Stimulated activated memory B cell treated with anti-CD40 and anti-IgM and Interleukin-4, amounts not matched to agents 10 μg/mL and 1 μg/mL and 100 μg/mL, for 72 hours (primary cell): Measurements from ENCODE around the gene CYBA.

Experiments used
- ATAC-seq: fragments of 150-1000 bp; cut with Tn5 transposase; 2 replicates; pipeline ENCODE4 v1.10.0; 2021
- H3K27ac Mint-ChIP-seq: one replicate; pipeline ENCODE4 v1.8.0; 2022; ENCODE audit warnings: mild to moderate bottlenecking, mixed read lengths
- H3K27me3 Mint-ChIP-seq: one replicate; pipeline ENCODE4 v1.8.0; 2022; ENCODE audit warnings: mixed read lengths
- H3K36me3 Mint-ChIP-seq: one replicate; pipeline ENCODE4 v1.8.0; 2022; ENCODE audit warnings: mixed read lengths
- H3K4me1 Mint-ChIP-seq: one replicate; pipeline ENCODE4 v1.8.0; 2022; ENCODE audit warnings: mixed read lengths
- H3K4me3 Mint-ChIP-seq: one replicate; pipeline ENCODE4 v1.8.0; 2022; ENCODE audit warnings: mild to moderate bottlenecking, moderate library complexity, mixed read lengths
- H3K9me3 Mint-ChIP-seq: one replicate; pipeline ENCODE4 v1.8.0; 2022; ENCODE audit warnings: mixed read lengths

Gene CYBA

GRCh38 chr16:88650749-88651275 lies at the start of gene CYBA:
TSS of gene CYBA (minus strand) at chr16:88651053. CDS start at chr16:88651013, 40 bp downstream.
- peaks cover 24% of the 10 kb centered on the region for H3K36me3 Mint-ChIP-seq

DNA sequence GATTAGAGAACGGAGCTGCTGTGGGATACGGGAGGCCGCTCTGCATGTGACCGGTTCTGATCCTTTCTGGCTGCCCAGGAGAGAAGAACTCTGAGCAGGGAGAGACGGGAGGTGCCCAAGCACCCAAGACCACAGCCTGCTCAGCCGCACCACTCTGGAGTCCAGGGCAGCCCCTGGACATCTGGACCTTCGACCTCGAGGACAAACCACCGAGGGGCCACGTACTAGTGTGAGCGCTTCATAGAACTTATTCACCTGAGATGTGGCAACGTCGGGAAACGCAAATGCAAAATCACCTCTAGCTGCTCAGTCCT lies 49.4 kb upstream of the CYBA start:
- peak overlapping the region; percentile 61 for H3K27ac Mint-ChIP-seq
- no peak for ATAC-seq
- no peaks in the 10 kb centered on the region for H3K27me3 Mint-ChIP-seq
- H3K9me3 Mint-ChIP-seq = no peaks in the 10 kb centered on the region
- H3K4me1 Mint-ChIP-seq = peaks cover 79% of the 10 kb centered on the region
- peak overlapping the region; percentile 82 for H3K4me3 Mint-ChIP-seq
- H3K36me3 Mint-ChIP-seq = peaks cover 11% of the 10 kb centered on the region

More at GRCh38 chr16:88650749-88651275, at the start of gene CYBA:
- Mint-ChIP-seq H3K27ac (peak within 1 kb of the TSS; percentile 85), H3K27me3 (no peaks in the 10 kb centered on the region), H3K4me1 (peaks cover 57% of the 10 kb centered on the region), H3K4me3 (peak within 1 kb of the TSS; percentile 89), H3K9me3 (no peaks in the 10 kb centered on the region)
- ATAC-seq = peak; percentile 92

- H3K9me3 Mint-ChIP-seq = no peaks in the 10 kb centered on the region
- no peaks in the 10 kb centered on the region for H3K27me3 Mint-ChIP-seq
- peaks cover 74% of the 10 kb centered on the region for H3K4me1 Mint-ChIP-seq
- no peak overlapping the region for H3K4me3 Mint-ChIP-seq
- peaks cover 11% of the 10 kb centered on the region for H3K36me3 Mint-ChIP-seq
- ATAC-seq = no peak
- peak overlapping the region; percentile 62 for H3K27ac Mint-ChIP-seq
Observed at GRCh38 chr16:88699180-88699579, 48.3 kb upstream of the CYBA start.

DNA sequence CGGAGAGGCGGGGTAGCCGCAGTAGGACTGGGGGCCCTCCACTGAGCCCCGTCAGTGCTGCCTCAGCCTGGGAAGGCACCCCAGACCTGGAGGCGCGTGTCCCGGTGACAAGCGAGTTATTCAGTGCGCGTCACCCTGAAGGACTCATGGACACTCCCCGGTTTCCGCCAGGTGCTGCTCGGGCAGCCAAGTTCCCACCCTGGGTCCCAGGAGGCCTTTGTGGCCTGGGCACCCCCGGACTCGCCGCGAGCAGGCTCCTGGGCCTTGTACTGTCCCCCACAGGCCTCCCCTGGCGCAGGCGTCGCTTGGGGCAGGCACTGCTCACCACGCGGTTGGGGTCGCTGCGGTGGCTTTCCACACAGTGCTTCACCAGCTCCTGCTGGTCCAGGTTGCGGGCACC lies 47.8 kb upstream of the CYBA start:
- Mint-ChIP-seq H3K4me3 (peak overlapping the region; percentile 46), H3K36me3 (peaks cover 11% of the 10 kb centered on the region), H3K27me3 (no peaks in the 10 kb centered on the region), H3K4me1 (peaks cover 71% of the 10 kb centered on the region), H3K9me3 (no peaks in the 10 kb centered on the region), H3K27ac (peak overlapping the region; percentile 62)
- peak; percentile 54 for ATAC-seq

GRCh38 chr16:88697831-88698615 lies 47.2 kb upstream of the CYBA start:
- Mint-ChIP-seq H3K27ac (peak overlapping the region; percentile 62), H3K4me3 (peak overlapping the region; percentile 46), H3K9me3 (no peaks in the 10 kb centered on the region), H3K4me1 (peaks cover 66% of the 10 kb centered on the region), H3K36me3 (peaks cover 11% of the 10 kb centered on the region), H3K27me3 (no peaks in the 10 kb centered on the region)
- no peak for ATAC-seq

DNA sequence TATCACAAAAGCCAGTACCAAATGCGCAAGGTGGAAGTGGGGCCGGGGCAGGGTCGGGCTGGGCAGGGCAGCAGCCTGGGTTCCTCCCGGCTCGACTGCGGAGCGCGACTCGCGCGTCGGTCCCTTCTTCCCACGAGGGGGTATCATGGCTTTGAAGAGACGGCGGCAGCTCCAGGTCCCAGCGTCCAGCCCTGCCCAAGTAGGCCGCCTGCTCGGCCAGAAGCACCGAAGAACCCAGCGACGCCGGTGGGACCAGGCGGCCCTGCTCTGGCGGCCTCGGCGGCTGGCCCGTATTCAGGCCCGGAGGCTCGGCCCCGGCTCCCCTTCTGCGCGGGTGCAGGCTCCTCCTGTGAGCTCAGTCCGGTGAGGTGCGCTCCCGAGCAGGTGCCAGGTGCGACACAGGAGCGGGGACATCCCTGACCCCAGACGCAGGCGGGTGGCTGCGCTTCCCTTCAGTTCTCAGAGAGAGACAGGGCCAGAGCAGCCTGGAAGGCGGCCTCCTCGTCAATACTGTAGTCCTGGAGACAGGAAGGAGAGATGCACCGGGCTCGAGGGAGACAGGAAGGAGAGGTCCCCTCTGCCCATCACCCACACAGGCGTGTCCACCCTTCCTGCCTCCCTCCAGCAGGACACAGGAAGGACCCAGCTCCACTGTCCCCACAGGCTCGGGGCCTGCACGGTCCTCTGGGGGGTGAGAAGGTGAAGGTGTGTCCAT lies 46.4 kb upstream of the CYBA start:
- no peaks in the 10 kb centered on the region for H3K27me3 Mint-ChIP-seq
- ATAC-seq = no peak
- H3K27ac Mint-ChIP-seq = peak overlapping the region; percentile 62
- H3K36me3 Mint-ChIP-seq = peaks cover 11% of the 10 kb centered on the region
- H3K9me3 Mint-ChIP-seq = no peaks in the 10 kb centered on the region
- H3K4me1 Mint-ChIP-seq = peaks cover 66% of the 10 kb centered on the region
- H3K4me3 Mint-ChIP-seq = no peak overlapping the region

DNA sequence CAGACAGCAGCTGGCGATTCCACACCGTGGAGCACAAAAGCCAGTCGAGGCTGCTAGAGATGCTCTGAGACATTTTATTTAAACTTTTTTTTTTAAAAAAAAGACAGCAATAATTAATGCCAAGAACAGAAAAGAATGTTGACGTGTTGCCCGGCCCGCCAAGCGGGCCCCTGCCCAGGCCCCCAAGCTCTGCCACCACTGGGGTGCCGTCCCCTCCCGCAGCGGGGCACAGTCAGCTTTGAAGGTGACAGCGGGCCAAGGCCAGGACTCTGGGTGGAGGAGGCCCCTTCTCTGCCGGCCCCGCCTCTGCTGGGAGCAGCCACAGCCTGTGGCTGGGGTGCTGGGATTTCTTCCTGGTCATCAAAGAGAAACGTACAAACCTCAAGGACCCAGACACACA lies 45.6 kb upstream of the CYBA start:
- peaks cover 66% of the 10 kb centered on the region for H3K4me1 Mint-ChIP-seq
- peaks cover 11% of the 10 kb centered on the region for H3K36me3 Mint-ChIP-seq
- H3K4me3 Mint-ChIP-seq = no peak overlapping the region
- H3K27me3 Mint-ChIP-seq = no peaks in the 10 kb centered on the region
- no peak for ATAC-seq
- H3K27ac Mint-ChIP-seq = no peak overlapping the region
- H3K9me3 Mint-ChIP-seq = no peaks in the 10 kb centered on the region

- H3K27me3 Mint-ChIP-seq = no peaks in the 10 kb centered on the region
- no peaks in the 10 kb centered on the region for H3K9me3 Mint-ChIP-seq
- ATAC-seq = no peak
- no peak overlapping the region for H3K27ac Mint-ChIP-seq
- peaks cover 66% of the 10 kb centered on the region for H3K4me1 Mint-ChIP-seq
- H3K4me3 Mint-ChIP-seq = no peak overlapping the region
- peaks cover 11% of the 10 kb centered on the region for H3K36me3 Mint-ChIP-seq
Observed at GRCh38 chr16:88695753-88696152, 44.9 kb upstream of the CYBA start.

DNA sequence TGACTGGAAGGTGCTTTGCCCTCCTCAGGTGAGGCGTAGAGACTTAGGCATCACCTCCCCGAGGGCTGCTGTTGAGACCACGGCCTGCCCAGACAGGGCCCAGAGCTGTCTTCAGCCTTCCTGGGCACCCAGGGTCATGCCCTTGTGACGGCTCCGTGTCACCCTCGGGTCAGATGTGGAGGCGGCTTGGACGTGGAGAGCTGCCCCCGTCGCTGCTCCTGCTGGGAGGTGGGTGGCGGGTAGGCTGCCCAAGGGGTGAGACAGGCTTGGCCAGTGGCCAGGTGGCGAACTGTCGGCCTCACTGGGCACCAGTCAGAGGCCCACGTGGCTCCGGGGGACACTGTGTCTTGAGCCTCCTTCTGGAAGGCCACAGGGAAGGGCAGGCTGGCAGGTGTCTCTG lies 44.4 kb upstream of the CYBA start:
- Mint-ChIP-seq H3K4me1 (peaks cover 62% of the 10 kb centered on the region), H3K36me3 (peaks cover 11% of the 10 kb centered on the region), H3K9me3 (no peaks in the 10 kb centered on the region), H3K27me3 (no peaks in the 10 kb centered on the region), H3K27ac (no peak overlapping the region), H3K4me3 (no peak overlapping the region)
- ATAC-seq = no peak

DNA sequence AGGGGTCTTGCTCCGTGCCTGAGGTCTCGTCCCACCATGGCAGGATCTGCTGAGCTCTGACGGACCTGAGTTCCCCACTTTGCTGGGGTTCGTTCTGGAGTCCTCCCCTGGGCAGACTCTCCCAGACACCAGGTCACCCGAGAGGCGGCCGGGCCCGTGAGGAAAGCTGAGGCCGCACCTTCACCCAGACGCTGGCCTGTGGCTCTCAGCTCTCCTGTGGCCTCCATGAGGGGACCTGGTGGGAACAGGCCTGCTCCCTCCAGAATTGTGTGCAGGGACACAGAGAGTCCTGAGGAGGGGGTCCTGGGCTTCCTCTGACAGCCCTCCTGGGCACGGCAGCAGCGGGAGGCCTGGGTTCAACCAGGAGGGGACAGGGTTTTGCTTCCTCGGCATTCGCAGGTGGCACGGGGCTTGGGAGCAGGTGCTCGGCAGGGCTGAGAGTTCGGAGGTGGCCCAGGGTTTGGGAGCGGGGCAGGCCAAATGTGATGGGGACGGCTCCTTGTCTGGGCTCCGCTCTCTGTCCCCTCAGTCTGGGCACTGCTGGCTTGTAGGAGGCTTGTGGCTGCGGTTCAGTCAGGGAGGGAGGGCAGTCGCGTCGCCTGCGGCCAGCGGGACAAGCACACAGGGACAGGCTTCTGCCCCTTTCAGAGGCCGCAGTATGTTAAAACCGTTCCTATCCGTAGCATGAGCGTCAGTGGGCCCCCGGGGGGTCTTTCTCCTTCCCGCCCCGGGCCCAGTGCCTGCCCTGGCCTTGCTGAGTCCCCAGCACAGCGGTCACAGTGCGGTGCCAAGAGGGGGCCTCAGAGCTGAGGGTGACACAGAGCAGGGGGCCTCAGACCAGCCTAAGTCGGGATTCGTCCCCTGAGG lies 43.6 kb upstream of the CYBA start:
- ATAC-seq = no peak
- no peak overlapping the region for H3K27ac Mint-ChIP-seq
- H3K36me3 Mint-ChIP-seq = peaks cover 11% of the 10 kb centered on the region
- no peaks in the 10 kb centered on the region for H3K9me3 Mint-ChIP-seq
- H3K4me1 Mint-ChIP-seq = peaks cover 55% of the 10 kb centered on the region
- H3K27me3 Mint-ChIP-seq = no peaks in the 10 kb centered on the region
- no peak overlapping the region for H3K4me3 Mint-ChIP-seq

DNA sequence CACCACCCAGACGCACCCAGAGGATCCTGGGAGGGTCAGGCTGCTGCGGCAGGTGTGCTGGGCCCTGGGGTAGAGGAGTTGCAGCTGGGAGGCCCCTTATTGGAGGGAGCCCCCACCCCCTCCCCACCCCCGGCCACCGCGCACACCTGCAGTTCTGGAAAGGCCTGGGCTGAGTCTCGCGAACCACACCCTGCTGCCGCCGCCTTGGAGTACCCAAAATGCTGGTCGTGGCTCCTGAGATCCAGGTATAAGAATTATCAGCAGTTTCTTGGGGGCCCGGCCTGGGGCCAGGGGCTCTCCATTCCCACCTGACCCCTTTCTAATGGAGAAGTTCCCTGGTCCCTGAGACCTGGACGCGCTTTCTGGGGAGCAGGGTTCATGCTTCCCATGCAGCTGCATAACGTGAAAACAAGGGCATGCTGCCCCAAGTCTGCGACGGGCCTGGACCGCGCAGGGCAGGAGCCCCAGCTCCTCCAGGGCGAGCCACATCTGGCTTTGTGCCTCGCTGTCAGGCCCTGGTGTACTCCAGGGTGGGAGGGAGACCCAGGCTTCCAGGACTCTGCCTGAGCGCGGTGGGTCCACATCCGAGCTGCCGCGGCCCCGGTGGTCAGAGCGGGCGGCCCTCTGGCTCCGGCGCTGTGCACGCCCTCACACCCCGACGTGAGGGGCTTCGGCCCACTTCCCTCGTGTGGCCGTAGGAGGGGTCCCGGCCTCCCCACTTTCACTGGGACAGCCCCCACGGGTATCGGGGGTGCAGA lies 42.7 kb upstream of the CYBA start:
- peaks cover 47% of the 10 kb centered on the region for H3K4me1 Mint-ChIP-seq
- peaks cover 11% of the 10 kb centered on the region for H3K36me3 Mint-ChIP-seq
- H3K27me3 Mint-ChIP-seq = no peaks in the 10 kb centered on the region
- no peaks in the 10 kb centered on the region for H3K9me3 Mint-ChIP-seq
- no peak overlapping the region for H3K4me3 Mint-ChIP-seq
- H3K27ac Mint-ChIP-seq = no peak overlapping the region
- no peak for ATAC-seq

GRCh38 chr16:88692861-88693260 lies 42.0 kb upstream of the CYBA start:
- Mint-ChIP-seq H3K36me3 (peaks cover 6% of the 10 kb centered on the region), H3K27ac (peak overlapping the region; percentile 59), H3K9me3 (no peaks in the 10 kb centered on the region), H3K4me3 (no peak overlapping the region), H3K27me3 (no peaks in the 10 kb centered on the region), H3K4me1 (peaks cover 46% of the 10 kb centered on the region)
- no peak for ATAC-seq

GRCh38 chr16:88691924-88692560 lies 41.2 kb upstream of the CYBA start:
- Mint-ChIP-seq H3K36me3 (no peaks in the 10 kb centered on the region), H3K9me3 (no peaks in the 10 kb centered on the region), H3K27me3 (no peaks in the 10 kb centered on the region), H3K4me1 (peaks cover 41% of the 10 kb centered on the region), H3K4me3 (peak overlapping the region; percentile 25), H3K27ac (peak overlapping the region; percentile 59)
- ATAC-seq = peak; percentile 70

DNA sequence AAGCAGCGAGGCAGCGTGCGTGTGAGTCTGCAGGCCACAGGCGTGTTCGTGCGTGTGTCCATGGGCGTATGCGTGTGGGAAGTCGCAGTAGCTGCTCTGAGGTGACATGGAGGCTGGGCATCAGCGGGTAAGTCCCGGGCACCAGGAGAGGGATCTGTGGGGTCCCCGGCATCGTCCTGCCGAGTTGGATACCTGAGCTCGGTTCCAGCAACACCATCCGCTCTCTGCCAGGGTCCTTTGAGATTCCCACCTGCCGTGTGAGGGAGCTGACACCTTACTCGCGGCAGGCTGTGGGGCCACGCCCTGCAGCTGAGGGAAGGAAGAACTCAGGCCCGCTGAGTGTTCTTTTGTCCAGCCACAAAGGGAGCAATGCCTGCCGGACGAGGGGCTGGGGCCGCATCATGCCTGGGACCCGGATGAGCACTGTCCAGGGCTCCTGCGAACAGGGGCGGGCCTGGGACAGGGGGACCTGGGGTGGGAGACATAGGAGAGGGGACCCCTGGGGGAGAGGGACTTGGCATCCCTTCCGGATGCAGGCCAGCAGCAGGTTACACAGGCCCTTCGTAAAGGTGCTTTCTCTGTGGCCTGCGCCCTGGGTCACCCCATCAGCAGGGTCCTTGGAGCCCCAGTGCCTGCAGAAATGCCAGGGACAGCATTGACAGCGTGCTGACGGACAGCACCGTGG lies 40.4 kb upstream of the CYBA start:
- H3K9me3 Mint-ChIP-seq = no peaks in the 10 kb centered on the region
- peak overlapping the region; percentile 59 for H3K27ac Mint-ChIP-seq
- peaks cover 41% of the 10 kb centered on the region for H3K4me1 Mint-ChIP-seq
- peak overlapping the region; percentile 39 for H3K4me3 Mint-ChIP-seq
- no peaks in the 10 kb centered on the region for H3K36me3 Mint-ChIP-seq
- no peak for ATAC-seq
- H3K27me3 Mint-ChIP-seq = no peaks in the 10 kb centered on the region
